ENCODE measurements around the gene CTNNBIP1. TPM values are rescaled to one million over a fixed set of nuclear protein-coding genes. Genes with fewer than 3 reads are reported as not detected.
A peak's percentile ranks its signal among the peaks of the same experiment; 100 is the strongest.

Gene CTNNBIP1
- total RNA-seq, 6 experiments from 2014 or later, result 19.7 to 25.5 (median 21.4) TPM

DNA sequence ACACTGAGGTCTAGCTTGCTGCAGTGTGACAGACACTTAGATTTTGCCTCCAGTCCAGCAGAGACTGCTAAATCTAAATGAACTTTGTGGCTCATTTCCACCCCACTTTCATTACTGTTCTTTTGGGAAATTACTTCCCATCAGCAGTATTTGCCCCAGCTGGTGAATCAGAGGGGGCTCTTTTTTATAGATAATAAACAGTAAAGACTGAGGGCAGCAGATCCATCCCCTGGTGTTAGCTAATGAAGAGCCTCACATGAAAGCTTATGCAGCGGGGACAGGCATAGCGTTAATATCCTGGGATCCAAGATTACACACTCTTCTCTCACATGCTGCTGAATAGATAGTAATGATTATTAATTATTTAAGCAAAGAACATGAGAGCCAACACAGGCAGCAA lies 6.4 kb upstream of the CTNNBIP1 start:
- TF ChIP-seq, protein P1, sequence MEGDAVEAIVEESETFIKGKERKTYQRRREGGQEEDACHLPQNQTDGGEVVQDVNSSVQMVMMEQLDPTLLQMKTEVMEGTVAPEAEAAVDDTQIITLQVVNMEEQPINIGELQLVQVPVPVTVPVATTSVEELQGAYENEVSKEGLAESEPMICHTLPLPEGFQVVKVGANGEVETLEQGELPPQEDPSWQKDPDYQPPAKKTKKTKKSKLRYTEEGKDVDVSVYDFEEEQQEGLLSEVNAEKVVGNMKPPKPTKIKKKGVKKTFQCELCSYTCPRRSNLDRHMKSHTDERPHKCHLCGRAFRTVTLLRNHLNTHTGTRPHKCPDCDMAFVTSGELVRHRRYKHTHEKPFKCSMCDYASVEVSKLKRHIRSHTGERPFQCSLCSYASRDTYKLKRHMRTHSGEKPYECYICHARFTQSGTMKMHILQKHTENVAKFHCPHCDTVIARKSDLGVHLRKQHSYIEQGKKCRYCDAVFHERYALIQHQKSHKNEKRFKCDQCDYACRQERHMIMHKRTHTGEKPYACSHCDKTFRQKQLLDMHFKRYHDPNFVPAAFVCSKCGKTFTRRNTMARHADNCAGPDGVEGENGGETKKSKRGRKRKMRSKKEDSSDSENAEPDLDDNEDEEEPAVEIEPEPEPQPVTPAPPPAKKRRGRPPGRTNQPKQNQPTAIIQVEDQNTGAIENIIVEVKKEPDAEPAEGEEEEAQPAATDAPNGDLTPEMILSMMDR (IDR thresholded peaks at IDR 0.05), result no peak
- Mint-ChIP-seq H3K4me3 (no peak overlapping the region), H3K27me3 (ENCODE audit: insufficient read depth) (peaks cover 5% of the 10 kb centered on the region), H3K36me3 (ENCODE audit: low read depth) (no peaks in the 10 kb centered on the region; the same call in 1 of the 2 replicates), H3K27ac (no peak overlapping the region), H3K4me1 (ENCODE audit: low read depth) (peaks cover 13% of the 10 kb centered on the region), H3K9me3 (no peaks in the 10 kb centered on the region; the same call in 1 of the 2 replicates)
- no peak for DNase-seq

DNA sequence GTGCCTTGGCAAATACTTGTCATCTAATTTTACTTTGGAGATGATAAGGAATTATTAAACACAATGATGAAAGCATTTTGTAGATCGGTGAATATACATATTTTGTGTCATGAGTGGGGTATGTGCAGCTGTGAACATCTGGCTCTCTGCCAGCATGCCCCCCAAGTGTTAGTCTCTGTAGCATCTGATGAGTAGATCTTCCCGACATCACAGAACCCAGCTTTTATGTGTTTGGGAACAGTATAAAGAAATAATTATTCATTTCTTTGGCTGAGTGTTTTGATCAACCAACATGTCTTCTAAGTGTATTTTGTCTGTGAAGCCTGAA lies 4.5 kb upstream of the CTNNBIP1 start:
- Mint-ChIP-seq H3K4me1 (ENCODE audit: low read depth) (peaks cover 21% of the 10 kb centered on the region), H3K9me3 (no peaks in the 10 kb centered on the region; the same call in 1 of the 2 replicates), H3K4me3 (no peak overlapping the region), H3K27ac (no peak overlapping the region), H3K27me3 (ENCODE audit: insufficient read depth) (peaks cover 5% of the 10 kb centered on the region), H3K36me3 (ENCODE audit: low read depth) (peaks cover 1% of the 10 kb centered on the region)
- TF ChIP-seq, protein P1 (IDR thresholded peaks at IDR 0.05), result no peak; the same call in 1 of the 2 replicates
- no peak for DNase-seq

- H3K4me3 Mint-ChIP-seq, result peak overlapping the region; percentile 31
- peaks cover 12% of the 10 kb centered on the region for H3K36me3 Mint-ChIP-seq (ENCODE audit: low read depth)
- TF ChIP-seq, protein P1 (IDR thresholded peaks at IDR 0.05), result no peak
- H3K9me3 Mint-ChIP-seq, result no peaks in the 10 kb centered on the region
- H3K4me1 Mint-ChIP-seq (ENCODE audit: low read depth), result peaks cover 39% of the 10 kb centered on the region
- H3K27me3 Mint-ChIP-seq (ENCODE audit: insufficient read depth), result no peaks in the 10 kb centered on the region; the same call in 1 of the 2 replicates
- H3K27ac Mint-ChIP-seq, result peak overlapping the region; percentile 39
- no peak for DNase-seq
Observed at GRCh38 chr1:9912264-9912936, 2.3 kb upstream of the CTNNBIP1 start.

DNA sequence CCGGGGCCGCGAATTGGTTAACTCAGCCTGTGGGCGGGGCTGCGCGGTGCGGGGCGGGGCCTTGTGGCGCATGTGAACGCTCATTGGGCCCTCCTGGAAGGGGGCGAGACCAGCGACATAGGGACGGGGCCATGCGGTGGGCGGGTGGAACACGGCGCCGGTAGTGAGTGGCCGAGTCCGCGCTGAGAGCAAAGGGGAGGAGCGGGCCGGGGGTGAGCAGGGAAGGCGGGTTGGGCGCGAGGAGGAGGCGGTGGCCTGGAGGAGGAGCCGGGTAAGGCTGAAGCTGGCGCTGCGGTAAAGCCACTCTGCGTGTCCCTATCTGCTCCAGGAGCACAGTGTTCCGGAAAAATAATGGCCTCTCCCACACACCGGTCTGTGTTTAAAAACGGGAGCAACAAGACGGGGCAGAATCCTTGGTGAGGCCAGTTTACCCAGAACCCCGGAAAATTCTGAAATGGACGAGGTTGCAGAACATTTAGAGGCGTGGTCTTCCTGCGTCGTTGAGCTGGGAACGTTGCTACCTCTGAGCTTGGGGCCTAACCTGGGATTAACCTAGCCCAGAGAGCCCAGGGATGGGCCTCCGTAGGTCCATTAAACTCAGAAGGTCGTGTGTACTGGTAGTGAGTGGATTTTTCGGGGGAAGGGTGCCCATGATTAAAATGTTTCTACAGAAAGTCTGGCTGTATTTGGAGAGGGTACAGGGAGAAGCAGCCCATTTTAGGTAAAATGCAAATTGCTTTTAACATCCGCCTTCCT lies 532 bp upstream of the CTNNBIP1 start:
- DNase-seq, result peak; percentile 99
- Mint-ChIP-seq H3K4me1 (ENCODE audit: low read depth) (peaks cover 43% of the 10 kb centered on the region), H3K27me3 (ENCODE audit: insufficient read depth) (no peaks in the 10 kb centered on the region; the same call in 1 of the 2 replicates), H3K27ac (peak overlapping the region; percentile 96), H3K4me3 (peak overlapping the region; percentile 98), H3K9me3 (no peaks in the 10 kb centered on the region), H3K36me3 (ENCODE audit: low read depth) (peaks cover 12% of the 10 kb centered on the region)
- TF ChIP-seq, protein P1 (IDR thresholded peaks at IDR 0.05), result no peak

- TF ChIP-seq, protein P1 (IDR thresholded peaks at IDR 0.05), result no peak
- peaks cover 53% of the 10 kb centered on the region for H3K4me1 Mint-ChIP-seq (ENCODE audit: low read depth)
- peak overlapping the region; percentile 95 for H3K4me3 Mint-ChIP-seq
- H3K27me3 Mint-ChIP-seq (ENCODE audit: insufficient read depth), result peaks cover 3% of the 10 kb centered on the region; the same call in 1 of the 2 replicates
- H3K36me3 Mint-ChIP-seq (ENCODE audit: low read depth), result peaks cover 12% of the 10 kb centered on the region
- peak overlapping the region; percentile 79 for H3K27ac Mint-ChIP-seq
- DNase-seq, result no peak
- H3K9me3 Mint-ChIP-seq, result no peaks in the 10 kb centered on the region
Observed at GRCh38 chr1:9909234-9910046, 629 bp downstream of the CTNNBIP1 start.
